ENCODE measurements around the gene PLEKHG4B.
A peak's percentile ranks its signal among the peaks of the same experiment; 100 is the strongest.
"Not testable (repeated sequence)": the region's sequence is repeated elsewhere in the genome, so short reads cannot be mapped to it uniquely, and the experiment has no call there.

The PLEKHG4B gene

DNA sequence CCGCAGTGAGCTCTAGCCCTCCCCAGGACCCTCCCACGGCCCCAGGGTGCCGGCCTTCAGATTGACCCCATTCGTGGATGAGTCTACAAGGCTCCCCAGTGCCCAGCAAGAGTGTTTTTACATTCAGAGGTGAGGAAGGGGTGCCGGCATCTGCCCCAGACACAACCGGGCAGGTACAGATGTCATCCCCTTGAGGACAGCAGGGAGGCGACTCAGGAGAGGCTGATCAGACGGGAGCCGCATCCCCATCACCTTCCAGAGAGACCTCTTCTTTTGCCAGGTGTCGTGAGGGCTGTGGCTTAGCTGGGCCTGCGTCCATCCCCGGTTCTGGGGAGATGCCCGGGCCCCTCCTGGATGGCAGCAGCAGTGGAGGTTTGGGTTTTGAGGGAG lies 95.1 kb downstream of the PLEKHG4B start:
- no peak for DNase-seq (ENCODE audit: low spot score)

DNA sequence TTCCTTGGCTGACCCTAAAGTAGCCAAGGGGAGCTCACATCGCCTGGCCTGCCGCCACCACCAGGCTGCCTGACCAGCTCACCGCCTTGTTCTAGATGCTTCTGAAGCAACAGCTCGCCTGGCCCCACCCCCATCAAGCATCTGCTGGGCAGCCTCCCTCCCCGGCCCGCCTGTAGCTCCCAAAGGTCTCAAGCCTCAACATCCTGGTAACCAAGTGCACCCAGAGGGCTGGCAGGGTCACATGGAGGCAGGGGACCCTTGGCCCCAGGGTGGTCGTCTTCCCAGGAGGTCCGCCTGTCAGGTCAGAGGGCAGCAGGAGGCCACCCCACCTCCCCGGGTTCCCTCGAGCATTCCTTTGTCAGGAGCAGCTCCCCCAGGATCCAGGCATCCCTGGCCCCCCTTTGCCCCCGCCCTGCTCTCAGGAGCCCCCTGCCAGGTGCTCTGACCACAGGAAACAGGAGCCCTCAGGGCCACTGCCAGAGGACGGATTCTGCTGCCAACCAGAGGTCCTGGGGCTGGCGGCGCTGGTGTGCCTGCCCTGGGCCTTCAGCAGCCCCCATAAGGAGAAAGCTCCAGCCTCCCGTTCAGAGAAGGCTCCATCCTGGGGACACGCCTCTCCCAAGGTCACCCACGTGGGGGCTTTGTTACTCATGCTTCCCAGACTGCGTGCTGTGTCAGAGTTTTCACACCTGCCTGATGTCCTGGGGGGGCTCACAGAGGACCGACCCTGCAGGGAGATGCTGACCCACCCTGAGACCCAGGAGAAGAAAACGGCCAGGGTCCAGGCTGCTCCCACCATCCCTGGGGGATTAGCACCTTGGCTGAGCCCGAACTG lies 95.9 kb downstream of the PLEKHG4B start:
- DNase-seq (ENCODE audit: low spot score) = no peak

GRCh38 chr5:188488-189481 lies 96.8 kb downstream of the PLEKHG4B start:
- DNase-seq (ENCODE audit: low spot score) = peak; percentile 87

- DNase-seq (ENCODE audit: low spot score) = no peak
Measured at GRCh38 chr5:189486-189885, 97.5 kb downstream of the PLEKHG4B start.

GRCh38 chr5:189976-190365 lies 98.0 kb downstream of the PLEKHG4B start:
- no peak for DNase-seq (ENCODE audit: low spot score)

DNA sequence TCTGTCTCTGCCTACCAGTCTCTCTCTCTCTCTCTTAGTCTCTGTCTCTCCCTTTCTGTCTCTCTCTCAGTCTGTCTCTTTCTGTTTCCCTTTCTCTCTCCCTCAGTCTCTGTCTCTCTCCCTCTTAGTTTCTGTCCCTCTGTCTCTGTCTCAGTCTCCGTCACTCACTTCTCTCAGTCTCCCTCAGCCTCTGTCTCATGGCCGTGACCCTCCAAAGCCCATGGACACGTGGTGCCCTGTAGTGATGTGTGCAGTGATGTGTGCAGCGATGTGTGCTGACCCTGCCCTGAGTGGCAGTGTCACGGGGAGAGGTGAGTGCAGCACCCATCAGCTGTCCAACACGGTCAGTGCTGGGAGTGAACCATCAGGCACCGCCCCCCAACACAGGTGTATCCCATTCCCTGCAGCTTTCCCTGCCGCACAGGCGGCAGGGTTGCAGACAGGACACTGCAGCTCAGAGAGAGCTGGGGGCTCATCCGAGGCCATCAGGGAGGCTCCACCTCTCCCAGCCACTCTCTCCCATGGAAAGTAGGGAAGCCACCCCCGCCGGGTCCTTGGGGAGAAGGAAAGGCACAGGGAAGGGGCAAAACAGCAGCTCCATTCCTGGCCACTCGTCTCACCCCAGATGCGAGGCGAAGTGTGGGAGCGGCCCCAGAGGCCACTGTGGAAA lies 98.5 kb downstream of the PLEKHG4B start:
- no peak for DNase-seq (ENCODE audit: low spot score)

DNA sequence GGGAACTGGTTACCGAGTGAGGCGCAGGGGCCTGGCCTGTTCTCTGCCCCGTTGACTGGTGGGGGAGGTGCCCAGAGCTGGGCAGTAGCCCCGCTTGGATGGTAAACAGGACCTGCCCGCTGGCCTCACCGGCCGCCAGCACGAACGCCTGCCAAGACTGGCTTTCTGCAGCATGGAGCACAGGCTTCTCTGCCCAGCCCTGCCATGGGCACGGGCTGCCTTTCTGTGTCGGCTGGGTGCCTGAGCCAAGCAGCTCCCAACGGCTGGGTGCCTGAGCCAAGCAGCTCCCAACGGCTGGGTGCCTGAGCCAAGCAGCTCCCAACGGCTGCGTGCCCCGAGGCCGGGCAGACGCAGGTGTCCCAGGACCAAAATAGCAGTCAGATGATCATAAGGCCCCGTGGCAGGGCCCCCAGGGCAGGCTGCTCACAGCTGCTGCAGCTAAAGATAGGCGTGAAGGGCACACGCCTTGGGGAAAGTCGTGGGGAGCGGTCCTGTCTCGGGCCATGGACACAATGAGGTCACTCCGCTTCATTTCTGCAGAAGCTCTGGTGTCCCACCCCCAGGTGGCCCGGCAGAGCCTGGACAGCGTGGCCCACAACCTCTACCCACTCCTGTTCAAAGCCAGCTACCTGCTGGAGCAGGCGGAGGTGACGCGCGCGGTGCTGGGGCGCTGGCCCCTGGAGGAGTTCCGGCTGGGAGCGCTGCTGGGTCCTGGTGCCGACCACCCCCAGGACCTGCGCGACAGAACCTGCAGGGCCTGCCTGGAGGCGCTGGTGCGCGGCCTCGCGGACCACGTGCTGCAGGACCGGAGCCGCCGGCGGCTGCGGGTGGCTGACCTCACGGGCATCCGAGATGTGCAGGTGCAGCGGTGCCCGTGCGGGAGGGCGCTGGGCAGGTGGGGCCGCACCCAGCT lies 99.3 kb downstream of the PLEKHG4B start, which contains the start of gene LRRC14B:
Gene LRRC14B, plus strand, starts transcription at position 460 of the 913 bp plus-strand sequence. Its CDS starts 44 bp downstream, at position 504.
- DNase-seq (ENCODE audit: low spot score) = no peak

- no peak for DNase-seq (ENCODE audit: low spot score)
Measured at GRCh38 chr5:191949-192690, 100.2 kb downstream of the PLEKHG4B start.

DNA sequence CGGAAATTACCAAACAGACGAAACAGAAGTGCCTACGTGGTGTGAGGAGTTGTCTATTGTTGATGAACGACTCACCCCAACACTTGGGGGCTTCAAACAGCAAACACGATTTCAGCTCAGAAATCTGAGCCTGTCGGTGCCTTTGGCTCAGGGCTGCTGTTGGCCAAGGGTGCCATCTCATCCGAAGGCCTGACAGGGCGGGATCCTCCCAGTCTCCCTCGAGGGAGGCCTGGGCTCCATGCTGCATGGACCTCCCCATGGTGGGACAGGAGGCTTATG lies 100.7 kb downstream of the PLEKHG4B start:
- DNase-seq (ENCODE audit: low spot score) = no peak

DNA sequence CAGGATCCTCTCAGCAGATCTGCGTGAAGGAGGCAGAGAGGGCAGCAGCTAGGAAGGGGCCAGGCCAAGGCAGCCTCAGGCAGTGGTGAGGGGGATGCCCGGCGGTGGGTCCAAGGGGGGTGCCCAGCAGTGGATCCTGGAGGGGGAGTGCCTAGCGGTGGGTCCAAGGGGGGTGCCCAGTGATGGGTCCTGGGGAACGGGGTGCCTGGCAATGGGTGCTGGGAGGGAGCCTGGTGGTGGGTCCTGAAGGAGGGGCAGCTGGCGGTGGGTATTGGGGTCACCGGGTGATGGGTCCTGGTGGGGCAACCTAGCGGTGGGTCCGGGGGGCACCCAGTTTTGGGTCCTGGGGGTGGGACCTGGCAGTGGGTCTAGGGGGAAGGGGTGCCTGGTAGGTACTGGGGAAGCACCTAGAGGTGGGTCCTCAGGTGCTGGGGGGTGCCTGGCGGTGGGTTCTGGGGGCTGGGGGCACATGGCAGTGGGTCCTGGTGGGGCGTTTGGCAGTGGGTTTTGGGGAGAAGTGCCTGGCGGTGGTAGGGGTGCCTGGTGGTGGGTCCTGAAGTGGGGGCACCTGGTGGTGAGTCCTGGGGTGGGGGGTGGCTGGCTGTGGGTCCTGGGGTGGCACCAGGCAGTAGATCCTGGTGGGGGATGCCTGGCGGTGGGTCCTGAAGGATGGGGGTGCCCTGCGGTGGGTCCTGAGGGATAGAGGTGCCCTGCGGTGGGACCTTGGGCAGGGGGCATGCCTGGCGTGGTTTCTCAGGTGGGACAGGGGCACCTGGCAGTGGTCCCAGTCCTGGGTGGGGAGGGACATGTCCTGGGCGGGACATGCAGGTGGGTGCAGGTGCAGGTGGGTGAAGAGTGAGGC lies 101.2 kb downstream of the PLEKHG4B start:
- DNase-seq (ENCODE audit: low spot score) = no peak

GRCh38 chr5:194102-194501 lies 102.1 kb downstream of the PLEKHG4B start:
- DNase-seq (ENCODE audit: low spot score) = no peak

GRCh38 chr5:194603-195209 lies 102.7 kb downstream of the PLEKHG4B start:
- no peak for DNase-seq (ENCODE audit: low spot score)

DNA sequence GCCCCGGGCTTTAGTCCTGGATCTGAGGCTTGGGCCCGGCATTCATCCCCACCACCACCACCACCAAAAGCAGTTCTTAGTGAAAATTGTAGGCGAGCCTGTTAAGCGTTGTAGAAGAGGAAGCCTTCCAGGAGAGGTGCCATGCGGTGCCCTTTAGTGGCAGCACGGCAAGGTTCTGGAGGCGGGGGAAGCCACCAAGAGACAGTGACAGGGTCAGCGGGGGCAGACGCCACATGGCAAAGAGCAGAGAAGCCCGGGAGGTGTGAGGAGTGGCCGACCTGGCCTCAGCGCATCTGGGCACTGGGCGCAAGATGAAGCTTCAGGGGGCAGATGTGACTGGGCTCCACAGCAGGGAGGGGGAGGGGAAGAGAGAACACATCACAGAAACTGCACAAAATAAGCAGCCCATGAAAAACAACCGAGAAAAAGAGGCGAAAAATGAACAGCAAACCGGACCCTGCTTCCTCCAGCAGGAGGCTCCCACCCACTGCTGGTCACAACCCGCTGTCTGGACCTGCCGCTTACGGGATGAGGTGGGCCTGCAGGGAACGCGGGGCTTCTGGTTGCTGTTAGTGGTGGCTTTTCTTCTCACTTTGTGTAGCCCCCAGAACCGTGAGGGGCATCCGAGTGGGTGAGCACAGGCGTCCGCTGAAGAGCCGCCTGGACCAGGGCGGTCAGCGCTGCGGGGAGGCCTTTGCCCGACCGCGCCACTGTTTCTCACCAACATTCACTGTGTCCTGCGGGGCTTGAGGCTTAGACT lies 103.6 kb downstream of the PLEKHG4B start:
- no peak for DNase-seq (ENCODE audit: low spot score)

GRCh38 chr5:196350-196749 lies 104.4 kb downstream of the PLEKHG4B start:
- no peak for DNase-seq (ENCODE audit: low spot score)

DNA sequence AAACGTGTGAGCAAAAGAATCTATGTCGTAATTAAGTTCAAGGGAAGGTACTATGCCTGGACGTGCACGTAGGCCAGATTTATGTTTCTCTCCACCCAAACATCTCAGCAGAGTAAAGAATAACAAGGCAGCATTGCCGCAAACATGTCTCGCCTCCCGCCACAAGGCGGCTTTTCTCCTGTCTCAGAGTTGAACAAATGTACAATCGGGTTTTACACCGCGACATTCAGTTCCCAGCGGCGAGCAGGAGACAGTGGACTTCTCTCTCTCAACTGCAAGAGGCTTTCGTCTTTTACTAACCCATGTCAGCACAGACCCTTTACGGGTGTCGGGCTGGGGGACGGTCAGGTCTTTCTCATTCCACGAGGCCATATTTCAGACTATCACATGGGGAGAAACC lies 105.1 kb downstream of the PLEKHG4B start:
- DNase-seq (ENCODE audit: low spot score) = not testable (repeated sequence)

DNA sequence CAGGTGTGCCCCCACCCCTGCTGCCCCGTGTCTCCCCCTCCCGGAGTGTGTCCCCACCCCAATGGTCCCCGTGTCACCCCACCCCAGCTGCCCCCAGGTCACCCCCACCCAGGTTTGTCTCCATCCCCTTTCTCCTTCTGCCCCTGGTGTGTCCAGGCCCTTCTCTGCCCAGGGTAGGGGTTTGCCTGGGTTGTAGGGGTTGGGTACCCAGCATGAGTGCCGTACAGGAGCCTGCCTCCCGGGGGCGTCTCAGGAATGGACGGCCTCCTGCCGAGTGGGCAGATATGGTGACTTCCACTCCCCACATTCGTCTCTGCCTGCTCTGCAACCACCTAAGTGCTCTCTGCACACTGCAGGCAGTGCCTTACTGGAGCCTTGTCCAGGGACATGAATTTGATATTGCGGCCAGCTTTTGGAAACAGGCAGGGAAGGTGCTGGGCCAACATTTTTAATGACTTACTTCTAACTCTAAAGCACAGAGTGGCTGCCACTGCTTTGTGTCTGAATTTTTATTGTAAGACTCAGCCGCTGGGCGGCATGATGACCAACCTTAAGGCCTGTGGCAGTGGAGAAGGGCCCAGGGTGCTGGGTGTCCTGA lies 106.0 kb downstream of the PLEKHG4B start:
- DNase-seq (ENCODE audit: low spot score) = no peak

GRCh38 chr5:198516-199196 lies 106.7 kb downstream of the PLEKHG4B start:
- no peak for DNase-seq (ENCODE audit: low spot score)
